Epidermal melanocyte (primary cell): ENCODE data around the gene ZSWIM3.

Source experiments
- DNase-seq: peaks from one replicate; pipeline ENCODE4 v3.0.0; 2011; ENCODE audit warnings: low spot score; ENCODE audit not compliant: insufficient read length

Gene ZSWIM3

DNA sequence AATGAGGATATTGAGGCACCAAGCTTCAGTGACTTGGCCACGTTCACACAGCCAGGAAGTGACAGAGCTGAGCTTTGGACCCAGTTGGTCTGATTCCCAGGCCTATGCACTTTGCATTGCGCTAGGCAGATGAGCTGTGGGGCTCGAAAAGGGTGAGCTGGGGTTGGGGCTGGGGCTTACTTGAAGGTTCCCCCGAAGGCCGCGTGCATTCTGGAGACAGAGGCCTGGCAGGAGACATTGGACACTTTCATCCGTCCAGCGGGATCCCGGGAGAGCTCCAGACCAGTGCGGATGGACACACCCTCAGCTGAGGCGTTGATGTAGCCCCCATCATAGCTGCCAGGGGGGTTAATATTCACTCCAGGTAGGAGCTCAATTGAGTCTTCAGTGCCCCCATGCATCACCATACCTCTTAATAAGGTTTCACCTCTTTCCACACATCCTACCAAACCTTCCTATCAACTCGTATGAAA, 52.0 kb downstream of the ZSWIM3 start:
- no peak for DNase-seq

DNA sequence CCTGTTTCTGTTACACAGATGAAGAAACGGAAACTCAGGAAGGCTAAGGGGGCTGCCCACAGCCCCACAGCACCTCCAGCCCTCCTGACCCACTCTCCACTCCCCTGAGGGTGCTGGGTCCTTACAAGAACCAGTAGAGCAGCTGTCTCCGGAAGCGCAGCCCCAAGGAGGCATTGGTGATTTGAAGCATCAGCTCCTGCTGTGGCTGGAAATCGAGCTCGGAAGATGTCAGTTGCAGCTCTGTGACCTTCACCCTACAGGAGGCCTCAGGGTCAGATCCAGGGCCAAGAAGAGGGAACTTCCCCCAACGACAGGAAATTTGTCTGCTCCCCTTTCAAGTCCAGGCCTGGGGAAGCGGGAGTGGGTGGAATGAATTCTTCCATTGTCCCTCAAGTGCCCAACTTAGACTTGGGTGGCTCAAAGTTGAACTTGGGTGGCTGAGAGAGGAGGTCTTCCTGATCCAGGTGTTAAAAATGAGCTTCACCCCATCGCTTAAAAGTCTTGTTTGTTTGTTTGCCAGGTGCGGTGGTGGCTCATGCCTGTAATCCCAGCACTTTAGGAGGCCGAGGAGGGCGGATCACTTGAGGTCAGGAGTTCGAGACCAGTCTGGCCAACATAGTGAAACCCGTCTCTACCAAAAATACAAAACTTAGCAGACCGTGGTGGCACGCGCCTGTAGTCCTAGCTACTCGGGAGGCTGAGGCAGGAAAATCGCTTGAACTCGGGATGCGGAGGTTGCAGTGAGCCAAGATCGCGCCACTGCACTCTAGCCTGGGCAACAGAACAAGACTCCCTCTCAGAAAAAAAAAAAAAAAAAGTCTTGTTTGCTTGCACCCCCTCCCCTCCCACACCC, 52.6 kb downstream of the ZSWIM3 start:
- no peak for DNase-seq

DNA sequence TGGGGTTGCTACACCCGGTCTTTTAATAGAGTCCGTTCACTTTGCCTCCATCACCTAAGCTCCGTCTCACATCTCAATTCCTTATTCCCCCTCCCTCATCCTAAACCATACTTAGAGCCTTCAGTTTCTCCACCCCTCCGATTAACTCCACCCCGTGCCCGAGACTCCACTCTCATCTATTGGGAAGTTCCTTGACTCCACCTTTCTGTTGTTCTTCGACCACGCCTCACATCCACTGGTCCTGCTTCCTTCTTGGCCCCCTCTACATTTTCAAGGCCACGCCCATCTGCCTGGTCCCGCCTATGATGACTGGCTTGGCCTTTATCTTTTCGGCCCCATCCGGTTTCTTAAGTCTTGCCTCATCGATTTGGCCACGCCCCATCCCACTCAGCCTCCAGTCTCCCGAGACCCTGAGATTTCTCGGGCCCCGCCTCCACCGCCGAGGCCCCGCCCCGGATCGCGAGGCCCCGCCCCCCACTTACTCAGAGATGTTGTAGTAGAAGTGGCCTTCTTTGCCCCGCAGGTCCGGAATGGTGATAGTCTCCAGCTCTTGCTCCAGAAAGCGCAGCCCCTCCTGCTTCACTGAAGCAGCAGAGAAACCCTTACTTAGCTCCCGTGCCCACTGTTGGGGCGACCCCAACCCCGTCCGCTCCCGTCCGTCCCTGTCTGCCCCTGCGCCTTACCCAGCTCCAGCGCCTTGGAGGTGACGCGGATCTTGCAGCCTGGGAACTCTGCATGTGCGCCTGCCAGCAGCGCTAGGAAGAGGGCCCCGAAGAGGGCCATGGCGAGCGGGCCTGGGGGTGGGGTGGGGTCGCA, 53.5 kb downstream of the ZSWIM3 start:
- peak; percentile 91 for DNase-seq

DNA sequence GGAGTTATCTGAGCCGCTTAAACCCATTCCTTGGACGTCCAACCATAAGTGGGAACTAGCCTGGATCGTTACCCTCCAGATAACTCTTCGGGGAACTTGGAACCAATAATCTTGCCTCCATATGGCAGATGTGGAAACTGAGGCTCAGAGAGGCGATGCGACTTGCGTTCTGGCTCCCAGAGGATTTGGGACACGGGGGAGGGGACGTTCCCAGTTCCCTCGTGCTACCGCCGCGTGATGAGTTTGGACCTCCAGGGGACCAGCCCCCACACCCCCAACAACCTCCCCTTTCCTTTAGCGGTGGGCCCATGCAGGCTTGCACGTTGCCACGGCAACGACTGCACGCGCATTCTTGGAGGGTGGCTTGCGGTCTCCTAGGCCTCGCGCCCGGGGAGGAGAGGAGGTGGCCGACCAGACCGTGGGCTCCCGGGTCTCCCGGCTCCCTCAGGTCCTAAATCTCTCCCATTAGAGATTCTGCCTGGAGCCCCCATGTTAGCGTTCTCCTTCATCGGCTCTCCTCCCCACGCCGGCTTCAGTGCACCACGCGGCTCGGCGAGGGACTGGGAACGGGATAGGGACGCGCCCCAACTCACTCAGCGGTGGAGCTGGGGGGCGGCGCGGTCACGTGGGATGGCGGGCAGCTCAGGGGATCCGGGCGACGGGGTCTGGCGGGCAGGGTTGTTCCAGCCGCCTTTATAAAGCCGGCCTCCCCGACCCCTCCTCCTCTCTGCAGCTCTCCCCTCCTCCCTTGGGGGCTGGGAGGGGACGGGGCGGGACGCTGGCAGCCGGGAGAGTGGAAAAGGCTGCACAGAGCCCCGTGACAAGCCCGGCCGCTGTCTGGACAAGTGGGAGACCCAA, 54.3 kb downstream of the ZSWIM3 start, which contains the start of gene PLTP:
Gene PLTP (minus strand): TSS at position 670 of the 858 bp plus-strand sequence. CDS start 703 bp downstream, outside the sequence.
- DNase-seq, result no peak

DNA sequence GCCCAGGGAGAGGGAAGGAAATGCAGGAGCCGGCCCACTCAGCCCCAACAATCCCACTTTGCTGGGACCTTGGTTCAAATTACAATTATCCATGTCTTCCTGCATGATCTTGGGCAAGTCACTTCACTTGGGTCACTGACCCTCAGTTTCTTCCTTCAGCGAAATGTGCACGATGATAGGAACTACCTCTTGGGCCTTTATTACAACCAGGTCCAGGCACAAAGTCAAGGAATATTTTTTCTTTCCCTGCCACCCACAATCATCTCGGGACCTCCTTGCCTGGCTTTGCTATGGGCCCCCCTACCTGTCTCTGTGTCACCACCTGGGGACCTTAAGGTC, 54.9 kb downstream of the ZSWIM3 start:
- DNase-seq, result no peak

DNA sequence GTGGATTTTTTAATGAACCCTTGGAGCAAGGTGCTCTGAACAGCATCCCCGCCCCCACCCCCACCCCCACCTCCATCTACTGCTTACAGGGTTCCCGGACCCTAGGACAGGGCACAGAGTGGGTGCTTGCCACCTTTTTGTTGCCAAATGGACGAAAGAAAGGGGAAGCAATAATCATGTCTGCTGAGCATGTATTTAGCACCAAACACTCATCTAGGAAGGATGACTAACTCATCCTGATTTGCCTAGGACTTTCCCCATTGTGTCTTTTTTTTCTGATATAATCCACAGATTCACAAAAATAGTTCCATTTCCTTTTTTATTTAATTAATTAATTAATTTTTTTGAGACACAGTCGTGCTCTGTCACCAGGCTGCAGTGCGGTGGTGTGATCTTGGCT, 55.7 kb downstream of the ZSWIM3 start:
- no peak for DNase-seq

DNA sequence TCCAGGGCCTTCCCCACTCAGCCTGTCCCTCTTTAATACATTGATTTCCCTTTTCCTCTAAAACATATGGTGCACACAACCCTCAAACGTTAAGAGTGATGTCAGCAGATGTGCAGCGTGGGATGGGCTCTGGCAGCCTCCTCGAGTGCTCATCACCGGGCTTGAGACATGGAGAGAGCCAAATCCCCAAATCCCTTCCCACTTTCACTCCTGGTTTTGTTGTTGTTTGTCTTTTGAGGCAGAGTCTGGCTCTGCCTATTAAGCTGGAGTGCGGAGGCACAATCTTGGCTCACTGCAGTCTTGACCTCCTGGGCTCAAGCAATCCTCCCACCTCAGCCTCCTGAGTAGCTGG, 60.4 kb downstream of the ZSWIM3 start:
- DNase-seq, result no peak

DNA sequence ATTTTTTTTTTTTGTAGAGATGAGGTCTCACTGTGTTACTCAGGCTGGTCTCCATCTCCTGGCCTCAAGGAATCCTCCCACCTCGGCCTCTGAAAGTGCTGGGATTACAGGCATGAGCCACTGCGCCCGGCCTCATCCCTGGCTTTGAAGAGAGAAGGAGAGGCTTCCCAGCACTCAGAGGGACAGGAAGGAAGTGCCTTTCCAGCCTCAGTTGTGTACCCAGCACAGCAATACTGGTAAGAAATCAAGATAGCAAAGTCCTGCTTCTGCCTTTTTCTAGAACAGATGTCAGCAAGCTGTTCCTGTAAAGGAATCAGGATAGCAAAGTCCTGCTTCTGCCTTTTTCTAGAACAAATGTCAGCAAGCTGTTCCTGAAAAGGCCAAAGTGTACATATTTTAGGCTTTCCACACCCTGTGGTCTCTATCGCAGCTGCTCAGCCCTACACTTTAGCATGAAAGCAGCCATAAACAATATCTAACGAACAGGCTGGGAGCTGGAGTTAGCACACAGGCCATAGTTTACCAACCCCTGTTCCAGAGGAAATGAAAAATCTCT, 60.8 kb downstream of the ZSWIM3 start:
- no peak for DNase-seq

DNA sequence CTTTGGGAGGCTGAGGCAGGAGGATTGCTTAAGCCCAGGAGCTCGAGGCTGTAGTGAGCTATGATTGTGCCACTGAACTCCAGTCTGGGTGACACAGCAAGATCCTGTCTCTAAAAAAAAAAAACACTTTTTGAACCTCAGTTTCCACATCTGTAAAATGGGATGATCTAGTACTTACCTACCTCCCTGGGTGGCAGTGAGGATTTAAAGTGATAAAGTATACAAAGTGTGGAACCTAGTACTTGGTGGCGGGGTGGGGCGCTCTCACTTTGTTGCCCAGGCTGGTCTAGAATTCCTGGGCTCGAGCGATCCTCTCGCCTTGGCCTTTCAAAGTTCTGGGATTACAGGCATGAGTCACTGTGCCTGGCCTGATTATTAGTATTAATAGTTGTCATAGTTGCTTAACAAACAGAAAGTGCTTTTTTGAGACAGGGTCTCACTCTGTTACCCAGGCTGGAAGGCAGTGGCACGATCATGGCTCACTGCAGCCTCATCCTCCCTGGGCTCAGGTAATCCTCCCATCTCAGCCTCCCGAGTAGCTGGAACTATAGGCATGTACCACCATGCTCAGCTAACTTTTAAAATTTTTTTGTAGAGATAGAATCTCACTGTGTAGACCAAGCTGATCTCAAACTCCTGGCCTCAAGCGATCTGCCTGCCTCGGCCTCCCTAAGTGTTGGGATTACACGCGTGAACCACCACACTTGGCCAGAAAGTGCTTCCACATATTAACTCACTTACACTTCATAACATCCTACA, 61.5 kb downstream of the ZSWIM3 start:
- DNase-seq, result no peak

DNA sequence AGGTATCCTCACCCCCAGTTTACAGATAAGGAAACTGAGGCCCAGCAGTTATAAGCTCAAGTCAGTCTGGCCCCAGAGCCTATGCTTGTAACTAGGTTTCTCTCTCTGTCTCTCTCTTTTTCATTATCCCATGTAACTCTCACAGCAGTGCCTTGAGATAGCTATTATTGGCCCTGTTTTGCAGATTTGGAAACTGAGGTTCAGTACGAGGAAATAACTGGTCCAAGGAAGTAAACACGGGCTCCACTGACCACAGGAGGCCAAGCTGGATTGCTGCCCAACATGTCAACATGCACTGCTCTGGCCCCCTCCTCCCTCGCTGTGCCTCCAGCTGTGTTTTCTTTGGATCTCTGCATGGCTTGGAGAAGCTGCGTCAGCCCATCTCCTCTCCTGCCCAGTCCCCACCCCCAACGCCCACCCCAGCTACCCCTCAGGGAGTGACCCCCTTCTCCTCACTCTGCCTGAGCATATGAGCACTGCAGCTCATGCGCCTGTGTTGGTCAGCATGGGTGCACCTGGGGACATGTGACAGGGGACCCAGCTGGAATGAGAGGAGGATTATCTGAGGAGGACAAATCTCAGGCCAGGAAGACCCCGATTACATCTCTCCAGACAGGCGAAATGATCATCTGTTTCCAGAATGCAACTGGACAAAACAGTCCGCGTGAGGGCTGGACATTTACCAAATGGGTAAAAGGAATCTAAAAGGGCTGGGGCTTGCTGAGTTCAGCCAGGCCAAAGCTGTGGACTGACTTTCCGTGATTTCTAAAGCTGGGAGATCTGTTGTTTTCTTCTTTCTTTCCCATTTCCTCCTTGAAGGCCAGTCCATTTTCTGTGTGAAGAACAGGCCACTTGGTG, 62.4 kb downstream of the ZSWIM3 start:
- no peak for DNase-seq

DNA sequence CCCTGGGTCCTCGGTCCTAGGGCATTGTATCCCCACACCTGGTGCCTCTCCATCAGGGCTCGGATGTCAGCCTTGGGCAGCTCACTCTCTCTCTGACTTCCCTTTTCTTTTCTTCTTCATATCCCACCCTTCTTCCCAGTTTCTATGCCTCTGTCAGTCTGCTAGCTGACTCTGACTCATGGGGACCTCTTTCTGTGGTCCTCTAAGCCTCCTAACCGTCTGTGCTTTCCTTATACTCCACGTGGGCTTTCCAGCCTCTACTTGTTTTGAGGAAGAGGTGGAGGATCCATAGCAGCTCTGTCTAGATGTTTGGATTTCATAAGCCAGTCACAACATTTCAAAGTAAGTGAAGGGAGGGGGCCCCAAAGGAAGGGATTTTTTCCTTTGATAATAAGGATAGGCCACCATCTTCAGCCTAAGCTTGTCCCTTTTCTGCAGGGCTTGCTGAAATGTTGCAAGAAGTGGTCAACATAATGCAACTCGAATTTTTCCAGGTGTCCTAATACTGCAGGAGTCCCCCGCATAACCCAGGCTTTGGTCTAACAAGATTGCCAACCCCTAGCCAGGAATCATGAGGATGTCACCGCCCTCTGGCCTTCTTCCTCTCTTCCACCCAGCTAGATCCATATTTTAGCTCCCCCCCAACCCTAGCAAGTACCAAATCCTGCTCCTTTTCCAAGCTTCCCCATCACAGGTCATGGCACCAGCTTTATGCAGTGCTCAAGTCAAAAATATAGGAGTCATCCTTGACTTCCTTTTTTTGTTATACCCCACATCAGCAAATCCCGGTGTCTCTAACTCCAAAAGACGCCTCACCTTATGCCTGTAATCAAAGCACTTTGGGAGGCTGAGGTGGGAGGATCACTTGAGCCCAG, 63.3 kb downstream of the ZSWIM3 start:
- no peak for DNase-seq

DNA sequence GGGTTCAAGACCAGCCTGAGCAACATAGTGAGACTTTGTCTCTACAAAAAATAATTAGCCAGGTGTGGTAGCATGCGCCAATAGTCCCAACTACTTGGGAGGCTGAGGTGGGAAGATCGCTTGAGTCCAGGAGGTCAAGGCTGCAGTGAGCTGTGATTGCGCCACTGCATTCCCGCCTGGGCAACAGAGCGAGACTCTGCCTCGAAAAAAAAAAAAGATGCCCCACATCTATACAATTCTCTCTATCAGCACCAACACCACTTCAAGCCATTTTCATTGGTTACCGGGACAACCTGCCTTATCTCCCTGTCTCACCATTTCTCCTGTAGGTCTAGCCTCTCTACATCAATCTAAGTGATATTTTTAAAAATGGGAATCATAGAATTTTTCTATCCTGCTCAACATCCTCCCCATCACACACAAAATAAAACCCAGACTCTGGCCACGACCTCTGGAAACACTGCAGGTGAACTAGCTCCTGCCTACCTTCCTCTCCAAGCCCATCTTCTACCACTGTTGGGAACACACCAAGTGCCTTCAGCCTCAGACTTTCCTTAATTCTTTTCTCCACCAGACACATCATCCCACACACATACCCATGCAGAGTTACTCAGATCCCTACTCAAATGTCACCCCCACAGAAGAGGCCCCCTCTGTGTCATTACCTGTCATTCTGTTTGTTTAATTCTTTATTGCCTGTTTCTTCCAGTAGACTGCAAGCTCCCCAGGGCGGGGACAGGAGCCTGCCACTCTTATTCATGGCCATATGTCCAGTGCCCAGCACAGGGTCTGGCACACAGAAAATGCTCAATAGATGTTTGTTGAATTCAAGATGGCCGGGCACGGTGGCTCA, 64.1 kb downstream of the ZSWIM3 start:
- no peak for DNase-seq

DNA sequence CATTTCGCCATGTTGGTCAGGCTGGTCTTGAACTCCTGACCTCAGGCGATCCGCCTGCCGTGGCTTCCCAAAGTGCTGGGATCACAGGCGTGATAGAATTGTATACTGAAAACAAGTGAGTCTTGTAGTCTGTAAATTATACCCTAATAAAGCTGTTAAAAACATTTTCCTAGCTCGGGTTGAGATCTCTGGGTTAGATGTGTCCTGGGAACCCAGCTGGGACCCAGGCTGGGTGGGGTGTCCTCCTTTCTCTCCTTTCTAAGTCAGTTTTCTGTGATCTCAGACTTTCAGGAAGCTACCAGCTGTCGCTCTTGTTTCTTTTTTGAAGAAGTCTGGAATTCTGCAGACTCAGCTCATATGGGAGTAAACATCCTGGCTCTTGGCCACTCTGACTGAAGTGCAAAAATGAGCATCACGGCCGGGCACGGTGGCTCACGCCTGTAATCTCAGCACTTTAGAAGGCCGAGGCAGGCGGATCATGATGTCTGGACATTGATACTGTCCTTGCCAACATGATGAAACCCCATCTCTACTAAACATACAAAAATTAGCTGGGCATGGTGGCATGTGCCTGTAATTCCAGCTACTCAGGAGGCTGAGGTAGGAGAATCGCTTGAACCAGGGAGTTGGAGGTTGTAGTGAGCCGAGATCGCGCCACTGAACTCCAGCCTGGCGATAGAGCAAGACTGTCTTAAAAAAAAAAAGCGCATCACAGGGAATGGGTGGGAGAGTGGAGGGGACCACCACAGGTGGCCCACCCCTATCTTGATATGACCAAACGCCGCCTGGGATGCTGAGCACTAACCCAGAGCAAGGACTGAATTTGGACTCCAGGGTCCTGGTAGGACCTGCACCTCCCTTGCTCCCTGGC, 67.2 kb downstream of the ZSWIM3 start:
- peak; percentile 36 for DNase-seq

DNA sequence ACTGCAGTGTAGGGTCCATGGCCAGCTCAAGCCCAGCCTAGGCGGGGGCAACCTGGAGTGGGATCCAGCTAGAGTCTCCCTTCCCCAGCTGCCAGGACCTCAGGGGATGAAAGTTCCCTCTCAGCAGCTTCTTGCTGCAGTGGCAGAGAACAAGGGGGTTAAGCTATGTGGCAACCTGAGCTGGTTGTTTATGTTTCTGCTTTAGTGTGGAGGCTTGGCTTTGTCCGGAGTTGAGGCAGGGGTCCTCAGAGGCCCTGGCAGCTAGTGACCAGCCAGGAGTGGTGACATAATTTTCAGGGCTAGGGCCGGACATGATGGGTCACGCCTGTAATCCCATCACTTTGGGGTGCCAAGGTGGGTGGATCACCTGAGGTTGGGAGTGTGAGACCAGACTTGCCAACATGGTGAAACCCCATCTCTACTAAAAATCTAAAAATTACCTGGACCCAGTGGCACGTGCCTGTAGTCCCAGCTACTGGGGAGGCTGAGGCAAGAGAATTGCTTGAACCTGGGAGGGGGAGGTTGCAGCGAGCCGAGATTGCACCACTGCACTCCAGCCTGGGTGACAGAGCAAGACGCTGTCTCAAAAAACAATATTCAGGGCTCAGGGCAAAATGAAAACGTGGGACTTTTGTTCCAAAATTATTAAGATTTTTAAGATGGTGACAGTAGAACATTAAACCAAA, 68.5 kb downstream of the ZSWIM3 start:
- DNase-seq, result no peak

DNA sequence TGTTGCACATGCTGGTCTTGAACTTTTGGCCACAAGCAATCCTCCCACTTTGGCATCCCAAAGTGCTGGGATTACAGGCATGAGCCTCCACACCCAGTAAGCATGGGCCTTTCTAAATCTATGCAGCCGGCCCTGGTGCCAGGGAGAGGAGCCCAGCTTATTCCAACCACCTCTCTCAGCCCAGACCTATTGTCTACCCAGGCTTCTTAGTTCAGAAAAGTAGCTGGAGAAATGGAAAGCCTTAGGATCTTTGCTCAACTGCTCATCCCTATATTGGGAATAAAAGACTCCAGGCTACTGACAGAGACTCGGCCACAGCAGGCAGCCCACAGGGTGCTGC, 69.3 kb downstream of the ZSWIM3 start:
- DNase-seq, result no peak
